Measurements from ENCODE around the gene UNKL.

DNA sequence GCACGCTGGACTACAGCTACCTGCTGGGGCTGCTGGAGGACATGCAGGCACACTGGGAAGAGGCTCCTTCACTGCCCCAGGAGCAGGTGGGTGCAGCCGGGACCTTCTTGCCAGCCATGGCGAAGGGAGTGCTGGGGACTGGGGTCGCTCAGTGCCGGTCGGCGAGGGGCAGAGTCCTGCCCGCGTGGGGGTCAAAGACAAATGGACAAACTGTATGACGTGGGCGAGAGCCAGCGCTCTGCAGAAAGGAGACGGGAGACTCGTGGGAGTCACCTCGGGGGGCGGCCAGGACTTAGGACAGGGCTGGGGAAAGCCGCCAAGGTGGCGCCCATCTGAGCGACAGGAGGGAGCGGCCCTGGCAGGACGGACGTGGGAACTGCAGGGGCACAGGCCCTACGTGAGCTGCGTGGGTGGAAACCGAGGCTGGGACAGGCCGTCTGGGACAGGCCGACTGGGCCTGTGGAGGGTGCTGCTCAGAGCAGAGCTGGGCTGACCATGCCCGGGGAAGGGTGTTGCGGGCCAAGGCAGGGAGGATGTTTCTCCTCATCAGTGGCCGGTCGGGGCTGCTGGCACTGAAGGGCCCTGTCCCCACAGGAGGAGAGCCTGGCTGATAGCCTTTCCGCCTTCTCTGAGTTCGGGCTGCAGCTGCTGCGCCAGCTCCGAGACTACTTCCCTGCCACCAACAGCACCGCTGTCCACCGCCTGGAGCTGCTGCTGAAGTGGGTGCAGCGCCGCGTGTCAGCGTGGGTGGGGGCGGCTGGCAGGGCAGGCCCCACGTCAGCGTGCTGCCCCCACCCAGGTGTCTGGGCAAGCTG, 70.9 kb downstream of the UNKL start:
- TF ChIP-seq POLR2A (IDR thresholded peaks at IDR 0.05; ENCODE audit: control extremely low read depth in 1 of 2, low read depth in 2 of 2, low read length in 2 of 2) (no peak), EZH2 (IDR thresholded peaks at IDR 0.05; ENCODE audit: low read depth, low read length, severe bottlenecking) (no peak), TBP (IDR thresholded peaks at IDR 0.05; ENCODE audit: low read depth, low read length) (no peak), CBX8 (IDR thresholded peaks at IDR 0.05; ENCODE audit: borderline replicate concordance, low read depth, low read length) (no peak), JUND (IDR thresholded peaks at IDR 0.05; ENCODE audit: low read length) (no peak), BRCA1 (IDR thresholded peaks at IDR 0.05; ENCODE audit: low read depth, low read length) (no peak)
- TF ChIP-seq, protein P1, sequence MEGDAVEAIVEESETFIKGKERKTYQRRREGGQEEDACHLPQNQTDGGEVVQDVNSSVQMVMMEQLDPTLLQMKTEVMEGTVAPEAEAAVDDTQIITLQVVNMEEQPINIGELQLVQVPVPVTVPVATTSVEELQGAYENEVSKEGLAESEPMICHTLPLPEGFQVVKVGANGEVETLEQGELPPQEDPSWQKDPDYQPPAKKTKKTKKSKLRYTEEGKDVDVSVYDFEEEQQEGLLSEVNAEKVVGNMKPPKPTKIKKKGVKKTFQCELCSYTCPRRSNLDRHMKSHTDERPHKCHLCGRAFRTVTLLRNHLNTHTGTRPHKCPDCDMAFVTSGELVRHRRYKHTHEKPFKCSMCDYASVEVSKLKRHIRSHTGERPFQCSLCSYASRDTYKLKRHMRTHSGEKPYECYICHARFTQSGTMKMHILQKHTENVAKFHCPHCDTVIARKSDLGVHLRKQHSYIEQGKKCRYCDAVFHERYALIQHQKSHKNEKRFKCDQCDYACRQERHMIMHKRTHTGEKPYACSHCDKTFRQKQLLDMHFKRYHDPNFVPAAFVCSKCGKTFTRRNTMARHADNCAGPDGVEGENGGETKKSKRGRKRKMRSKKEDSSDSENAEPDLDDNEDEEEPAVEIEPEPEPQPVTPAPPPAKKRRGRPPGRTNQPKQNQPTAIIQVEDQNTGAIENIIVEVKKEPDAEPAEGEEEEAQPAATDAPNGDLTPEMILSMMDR (IDR thresholded peaks at IDR 0.05; ENCODE audit: control extremely low read depth in 1 of 3, insufficient read depth in 1 of 3, low read depth in 1 of 3, low read length in 3 of 3), result no peak
